Islet of Langerhans (tissue), 1 donor: ENCODE measurements around the gene TRPV2.
"Not testable (repeated sequence)": the region's sequence is repeated elsewhere in the genome, so short reads cannot be mapped to it uniquely, and the experiment has no call there.

Source experiments
- FAIRE-seq: peaks from one replicate; lab custom pipeline; 2011; peaks lifted over from hg19 to GRCh38; lab: Jason Lieb, UNC

The TRPV2 gene

DNA sequence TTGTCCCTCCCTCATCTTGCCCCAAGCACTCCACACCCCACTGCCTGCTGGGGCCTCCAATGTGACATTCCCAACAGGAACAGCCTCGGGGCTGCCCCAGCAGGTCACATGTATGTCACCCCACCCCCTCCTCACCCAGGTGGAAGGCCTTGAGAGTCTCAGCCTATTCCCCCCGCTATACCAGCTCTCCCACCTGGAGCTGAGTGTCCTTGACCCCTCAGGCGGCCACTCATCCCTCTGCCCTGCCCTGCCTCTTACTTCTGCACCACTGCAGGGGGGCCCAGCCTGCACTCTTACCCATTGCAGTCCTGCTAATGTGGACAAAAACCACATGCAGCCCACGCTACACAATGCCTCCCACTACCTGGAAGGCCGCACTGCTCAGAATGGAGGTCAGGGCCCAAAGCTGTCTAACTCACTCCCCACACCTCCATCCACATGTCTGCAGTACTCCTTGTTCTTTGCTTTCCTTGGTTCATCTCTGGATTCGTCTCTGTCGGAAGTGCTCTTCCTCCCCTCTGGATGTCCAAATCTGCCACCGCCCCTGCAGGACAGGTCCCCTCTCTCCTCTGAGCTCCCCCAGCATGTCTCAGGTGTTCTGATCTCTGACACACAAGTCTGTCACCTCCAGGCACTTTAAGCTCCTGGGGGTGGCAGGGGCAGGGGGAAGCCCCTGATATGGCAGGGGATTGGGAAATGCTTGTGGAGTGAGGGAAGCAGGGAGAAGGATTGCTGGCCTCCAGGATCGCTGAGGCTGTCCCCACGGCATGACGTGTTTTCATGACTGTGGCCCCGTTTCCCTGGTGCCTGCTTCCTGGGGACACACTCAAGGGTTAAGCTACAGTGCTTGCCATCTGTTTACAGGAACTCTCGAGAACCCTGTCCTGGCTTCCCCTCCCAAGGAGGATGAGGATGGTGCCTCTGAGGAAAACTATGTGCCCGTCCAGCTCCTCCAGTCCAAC is 20.8 kb downstream of the TRPV2 start:
- FAIRE-seq: no peak

DNA sequence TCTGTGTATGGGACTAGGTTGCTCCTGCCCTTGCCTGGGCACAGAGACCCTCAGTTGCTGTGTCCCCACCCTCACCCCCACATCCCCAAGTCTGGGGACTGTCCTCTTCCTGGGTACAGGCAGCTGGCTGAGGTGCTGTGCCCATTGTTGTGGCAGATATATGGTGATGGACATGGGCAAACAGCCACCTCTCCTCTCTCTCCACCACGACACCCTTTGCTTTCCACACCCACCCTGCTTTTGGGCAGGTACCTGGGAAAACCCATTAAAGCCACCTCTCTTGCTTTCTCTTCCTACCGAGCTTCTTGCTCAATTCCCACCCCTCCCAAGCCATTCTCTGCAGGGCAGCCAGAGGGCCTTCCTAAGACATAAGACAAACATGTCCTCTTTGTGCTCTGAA is 21.7 kb downstream of the TRPV2 start:
- no peak for FAIRE-seq

DNA sequence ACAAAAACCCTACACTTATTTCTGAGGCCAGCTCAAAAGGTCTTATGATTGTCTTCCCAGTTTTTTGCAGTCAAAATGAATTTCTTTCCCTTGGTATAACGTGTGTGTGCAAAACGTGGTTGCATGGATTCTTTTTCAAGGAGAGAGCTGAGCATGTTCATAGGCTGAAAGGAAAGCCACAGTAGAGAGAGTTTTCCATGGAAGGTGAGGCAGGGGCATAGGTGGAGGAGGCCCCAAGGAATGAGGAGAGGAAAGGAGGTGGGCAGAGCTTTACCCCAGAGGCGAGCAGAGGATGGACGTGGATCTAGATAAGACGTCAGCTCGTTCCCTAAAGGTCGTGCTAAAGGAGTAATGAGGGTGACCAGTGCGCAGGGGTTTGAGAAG is 22.8 kb downstream of the TRPV2 start:
- FAIRE-seq: no peak

DNA sequence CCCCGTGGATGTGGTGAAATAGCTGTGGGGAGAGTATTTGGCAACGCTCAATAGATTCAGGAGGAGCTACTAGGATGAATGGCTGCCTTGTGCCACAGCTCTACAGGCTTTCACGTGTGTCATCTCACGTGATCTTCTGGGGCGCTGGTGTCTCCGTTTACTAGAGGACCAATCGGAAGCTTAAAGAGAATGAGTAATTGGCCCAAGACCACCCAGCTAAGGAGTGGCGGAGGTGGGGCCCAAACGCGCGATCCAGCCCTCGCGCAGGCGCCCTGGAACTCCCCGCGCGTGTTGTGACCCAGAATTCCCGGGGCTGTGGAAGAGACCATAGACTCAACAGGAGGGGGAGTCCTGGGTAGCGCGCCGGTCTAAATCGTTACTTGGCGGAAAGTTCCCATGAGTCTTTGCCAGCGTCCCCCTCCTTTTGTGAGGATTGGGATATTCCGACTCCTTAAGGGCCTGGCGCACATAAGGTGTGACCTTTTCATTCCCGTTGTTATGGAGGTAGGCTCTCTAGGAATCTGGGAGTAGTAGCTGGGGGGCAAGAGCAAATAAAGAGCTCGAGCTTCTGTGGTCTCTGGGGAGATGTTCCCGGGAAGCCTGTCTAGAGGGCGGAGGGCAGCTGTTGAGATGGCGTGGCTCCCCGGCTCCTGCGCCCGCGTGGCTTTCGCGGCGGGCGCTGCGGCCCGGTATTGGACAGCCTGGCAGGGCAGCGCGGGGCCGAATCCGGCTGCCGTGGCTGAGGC is 23.4 kb downstream of the TRPV2 start:
- peak; percentile 30 for FAIRE-seq

DNA sequence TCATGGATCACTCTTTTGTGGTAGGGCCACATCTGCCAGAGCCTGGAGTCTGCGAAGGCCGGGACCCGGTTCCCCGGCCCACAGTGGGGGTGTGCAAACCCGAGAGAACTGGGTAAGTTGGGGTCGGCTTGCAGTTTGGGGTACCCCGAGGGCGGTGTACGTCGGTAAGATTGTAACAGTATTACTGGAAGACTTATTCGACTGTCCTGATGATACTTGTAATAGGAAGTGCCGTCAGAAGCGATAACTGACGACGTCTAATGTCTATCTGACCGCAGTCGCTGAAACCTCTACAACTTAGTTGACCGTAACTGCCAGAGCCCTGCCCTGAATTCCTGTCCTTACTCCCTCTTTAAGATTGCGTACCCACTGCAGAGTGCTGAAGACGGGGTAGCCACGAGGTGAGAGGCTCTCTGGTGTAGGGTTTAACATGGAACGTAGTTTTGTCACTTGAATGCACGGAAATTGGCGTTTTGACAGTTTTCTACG is 24.0 kb downstream of the TRPV2 start:
- FAIRE-seq: no peak

DNA sequence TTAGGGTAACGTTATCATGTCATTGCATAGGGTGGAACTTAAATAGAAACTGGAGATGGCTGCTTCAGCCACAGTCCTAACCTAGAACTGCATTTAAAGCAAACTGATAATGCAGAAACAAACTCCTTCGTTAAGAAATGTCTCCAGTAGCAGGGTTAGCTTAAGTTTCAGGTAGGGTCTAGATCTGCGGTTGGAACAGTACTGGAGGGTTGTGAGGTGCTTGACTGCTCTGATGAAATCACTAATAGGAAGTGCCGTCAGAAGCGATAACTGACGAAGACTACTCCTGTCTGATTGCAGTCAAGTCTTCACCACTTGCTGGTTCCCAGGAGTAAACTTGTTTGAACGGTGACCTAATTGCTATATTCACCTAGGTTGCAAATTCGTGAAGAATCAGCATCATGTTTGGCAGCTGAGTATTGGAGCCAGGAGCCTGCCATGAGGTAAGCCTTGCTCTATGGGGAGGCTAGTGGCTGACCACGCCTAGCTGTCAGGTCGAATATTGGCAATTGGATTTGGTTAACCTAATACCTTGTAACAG is 24.5 kb downstream of the TRPV2 start:
- FAIRE-seq: no peak

DNA sequence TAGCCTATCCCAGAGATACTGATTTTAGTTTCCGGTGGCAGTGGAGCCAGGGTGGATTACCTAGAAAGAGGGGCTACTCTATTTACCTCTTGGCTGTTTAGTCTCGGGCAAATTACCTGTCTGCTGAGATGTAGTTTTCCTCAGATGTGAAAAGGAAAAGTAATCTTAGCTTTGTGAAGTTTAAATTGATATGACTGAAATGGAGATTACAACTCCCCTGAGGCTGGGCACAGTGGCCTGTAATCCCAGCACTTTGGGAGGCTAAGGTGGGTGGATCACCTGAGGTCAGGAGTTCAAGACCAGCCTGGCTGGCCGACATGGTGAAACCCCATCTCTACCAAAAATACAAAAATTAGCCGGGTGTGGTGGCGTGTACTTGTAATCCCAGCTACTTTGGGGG is 25.0 kb downstream of the TRPV2 start:
- not testable (repeated sequence) for FAIRE-seq

DNA sequence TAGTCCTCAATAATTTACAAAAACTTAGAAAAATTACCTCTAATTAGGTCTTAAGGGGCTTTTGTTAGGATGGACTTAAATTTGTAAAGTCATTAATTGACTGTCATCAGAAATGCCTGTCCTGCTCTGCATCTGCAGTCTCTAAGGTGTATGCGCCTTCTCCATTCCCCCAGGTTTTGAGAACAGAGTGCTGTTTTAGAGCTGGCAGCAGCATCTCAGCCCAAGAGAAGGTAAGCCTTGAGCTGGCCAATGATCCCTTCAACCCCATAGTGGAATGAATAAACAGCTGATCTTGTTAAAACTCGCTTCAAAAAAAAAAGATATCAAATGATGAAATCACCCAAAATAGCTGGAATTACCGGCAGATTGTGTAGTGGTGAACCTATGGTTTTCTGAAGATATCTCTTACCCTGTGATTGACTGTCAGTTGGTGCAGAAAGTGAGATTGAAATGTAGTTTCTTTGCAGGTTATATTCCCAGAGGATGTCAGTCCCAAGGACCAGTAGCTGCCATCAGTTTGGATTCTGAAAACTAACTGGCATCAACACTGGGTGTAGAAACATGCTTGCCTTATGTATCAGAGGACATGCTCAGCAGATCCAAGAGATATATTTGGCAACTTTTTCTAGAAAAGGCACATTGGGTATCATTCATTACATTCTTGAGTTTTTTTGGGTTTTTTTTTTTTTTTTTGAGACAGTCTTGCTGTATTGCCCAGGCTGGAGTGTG is 25.7 kb downstream of the TRPV2 start:
- FAIRE-seq: no peak

DNA sequence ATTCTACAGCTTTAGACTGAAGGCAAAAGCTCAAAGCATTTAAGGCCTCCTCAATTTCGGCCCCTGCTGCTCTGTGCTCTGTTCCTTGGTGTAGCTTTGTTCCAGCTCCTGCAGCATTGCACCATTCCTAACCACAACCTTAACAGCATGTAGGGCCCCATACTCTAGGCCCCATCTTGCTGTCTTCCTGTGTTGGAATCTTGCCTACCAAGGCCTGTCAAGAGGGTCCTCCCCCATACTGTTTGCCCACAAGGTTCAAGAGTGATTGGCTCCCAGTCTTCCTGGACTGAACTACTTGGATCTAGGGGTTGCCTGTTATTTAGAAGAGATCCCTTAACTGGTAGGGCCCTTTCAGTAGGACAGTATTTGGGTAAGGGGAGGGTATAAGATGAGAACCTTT is 26.8 kb downstream of the TRPV2 start:
- no peak for FAIRE-seq

DNA sequence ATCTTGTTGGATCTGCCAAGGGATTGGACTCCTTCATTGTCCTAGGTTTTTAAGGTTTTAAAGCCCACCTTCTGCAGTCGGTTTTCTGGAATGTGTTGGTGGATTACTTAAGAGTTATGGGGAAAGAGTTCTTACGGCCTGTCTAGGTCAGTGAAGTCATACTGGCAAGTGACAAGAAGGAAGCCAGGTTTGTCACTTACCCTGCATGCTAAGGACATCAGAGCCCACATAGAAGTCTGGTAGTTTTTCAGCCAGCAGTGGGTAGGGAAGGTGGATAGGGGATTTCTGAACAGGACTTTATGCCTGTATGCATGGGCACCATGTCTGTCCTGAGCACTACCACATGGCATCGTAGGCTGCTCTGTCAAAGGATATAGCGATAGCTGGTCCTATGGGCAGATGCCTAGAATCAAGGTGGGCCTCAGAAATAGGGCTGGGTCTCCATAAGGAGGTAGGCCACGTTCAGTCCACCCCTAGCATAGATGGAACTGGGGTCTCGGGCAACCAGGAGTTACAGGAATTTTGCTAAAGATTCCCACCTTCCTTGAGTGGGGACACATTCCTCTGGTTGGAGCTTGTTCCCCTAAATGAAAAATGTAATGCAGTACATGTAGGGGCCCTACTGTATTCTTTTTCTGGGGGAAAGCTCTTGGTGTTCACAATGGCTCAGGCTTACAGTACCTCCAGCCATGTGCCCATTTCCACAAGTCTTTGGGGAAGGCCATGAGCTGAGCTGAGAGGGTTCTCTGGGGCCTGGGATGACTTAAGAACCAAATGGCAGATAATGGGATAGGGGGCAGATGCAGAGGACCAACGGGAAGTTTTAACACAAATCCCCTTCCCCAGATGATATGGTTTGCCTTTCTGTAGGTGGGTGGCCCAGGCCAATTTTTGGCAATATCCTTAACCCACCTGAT is 27.5 kb downstream of the TRPV2 start:
- FAIRE-seq: no peak

DNA sequence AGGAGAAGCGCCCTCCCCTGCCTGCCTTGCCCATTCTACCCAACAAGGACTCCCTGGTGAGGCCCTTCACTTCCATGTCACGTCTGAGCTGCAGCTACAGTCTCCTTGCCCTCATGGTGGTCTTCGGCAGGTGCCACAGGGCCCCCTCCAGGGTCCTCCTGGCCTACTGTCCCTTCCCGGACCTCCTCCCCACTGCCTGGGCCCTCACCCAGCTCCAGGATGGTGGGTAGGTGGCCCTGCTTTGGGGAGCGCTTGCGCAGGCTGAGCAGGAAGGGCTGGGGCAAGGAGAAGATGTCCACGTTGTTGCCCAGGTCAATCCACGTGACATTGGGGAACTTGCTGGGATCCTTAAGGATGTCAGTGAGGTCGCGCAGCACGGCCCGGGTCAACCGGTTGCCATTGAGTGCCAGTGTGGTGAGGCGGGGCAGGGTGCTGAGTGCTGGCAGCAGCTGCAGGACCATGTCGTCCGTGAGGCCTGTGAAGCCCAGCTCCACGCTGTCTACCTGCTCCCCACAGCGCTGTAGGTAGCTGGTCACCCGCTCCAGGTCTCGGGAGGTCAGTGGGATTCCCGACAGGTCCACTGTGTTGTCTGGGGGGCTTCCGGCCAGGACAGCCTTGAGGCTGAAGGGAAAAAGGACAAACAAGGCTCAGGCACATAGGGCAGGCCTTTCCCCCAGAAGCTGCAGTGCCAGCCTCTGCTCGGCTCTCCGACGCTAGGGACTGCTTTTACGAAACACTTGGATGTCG is 28.3 kb downstream of the TRPV2 start:
- FAIRE-seq: no peak

DNA sequence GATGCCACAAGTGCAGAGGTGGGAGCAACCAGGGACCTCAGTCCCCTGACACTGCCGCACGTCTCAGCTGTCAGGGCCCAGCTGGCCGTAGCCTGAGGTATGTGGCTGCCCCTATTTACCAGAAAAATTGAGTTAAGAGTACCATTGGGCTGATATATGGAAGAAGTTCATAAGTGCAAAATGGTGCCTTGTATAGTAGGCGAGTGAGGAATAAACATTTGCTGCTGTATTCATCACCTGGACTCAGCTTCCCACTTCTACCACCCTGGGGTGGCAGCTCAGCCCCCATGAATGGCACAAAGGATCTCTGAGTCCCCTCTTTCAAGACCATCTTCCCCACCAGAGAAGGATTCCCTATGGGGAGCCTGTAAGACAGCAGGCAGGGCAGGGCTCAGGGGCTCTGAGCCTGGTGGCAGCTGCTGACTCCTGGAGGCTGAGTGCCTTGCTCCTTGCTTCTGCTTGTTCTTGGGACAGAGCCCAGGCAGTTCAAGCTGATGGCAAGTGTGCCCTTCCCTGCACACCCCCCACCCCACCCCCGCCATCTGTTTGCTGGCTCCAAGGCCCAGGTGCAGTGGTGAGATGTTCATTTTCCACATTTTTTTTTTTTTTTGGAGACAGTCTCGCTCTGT is 29.0 kb downstream of the TRPV2 start:
- FAIRE-seq: no peak

DNA sequence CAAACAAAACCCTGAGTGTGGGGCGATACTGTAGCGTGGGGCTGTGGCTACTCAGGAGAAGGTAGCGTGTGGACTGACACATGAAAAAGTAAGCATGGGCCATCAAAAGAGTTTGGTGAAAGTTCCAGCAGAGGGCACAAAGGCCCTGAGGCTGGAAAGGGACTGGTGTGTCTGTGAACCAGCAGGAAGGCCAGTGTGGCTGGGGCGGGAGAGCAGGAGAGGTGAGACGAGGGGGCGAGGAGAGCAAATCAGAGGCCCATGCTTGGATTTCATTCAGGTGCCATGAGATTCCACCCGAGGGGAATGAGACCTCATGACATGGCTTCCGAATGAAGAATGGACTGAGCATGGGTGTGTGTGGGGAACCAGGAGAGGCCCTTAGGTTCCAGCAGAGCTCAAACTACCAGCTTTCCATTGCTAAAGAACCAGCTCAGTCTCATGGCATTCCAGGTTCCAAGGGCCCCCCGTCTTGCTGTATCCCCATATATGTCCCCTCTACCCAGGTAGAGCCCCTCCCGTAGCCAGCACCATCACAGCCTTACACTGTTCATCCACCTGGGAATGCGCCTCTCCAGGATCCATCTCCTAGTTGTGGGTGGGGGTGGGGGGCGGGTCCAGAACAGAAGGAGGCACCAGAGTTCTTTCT is 31.1 kb downstream of the TRPV2 start:
- no peak for FAIRE-seq

DNA sequence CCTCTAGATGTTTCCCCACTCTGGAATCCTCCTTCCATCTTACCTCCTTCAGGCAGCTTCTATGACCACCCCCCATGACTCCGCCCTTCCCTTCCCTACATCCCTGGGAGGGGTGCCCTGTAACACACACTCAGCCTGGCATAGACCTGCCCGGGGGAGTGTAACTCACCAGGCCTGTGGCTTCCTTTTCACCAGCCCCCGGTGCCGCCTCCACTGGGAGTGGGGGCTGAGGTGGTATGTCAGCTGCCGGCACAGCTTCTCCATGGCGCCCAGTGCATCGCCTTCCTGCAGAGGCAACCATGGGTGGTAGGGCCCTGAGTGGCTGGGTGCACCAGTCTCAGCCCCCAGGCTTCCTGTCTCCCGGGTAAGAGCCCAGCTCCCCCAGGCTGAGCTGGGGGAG is 32.3 kb downstream of the TRPV2 start:
- no peak for FAIRE-seq

DNA sequence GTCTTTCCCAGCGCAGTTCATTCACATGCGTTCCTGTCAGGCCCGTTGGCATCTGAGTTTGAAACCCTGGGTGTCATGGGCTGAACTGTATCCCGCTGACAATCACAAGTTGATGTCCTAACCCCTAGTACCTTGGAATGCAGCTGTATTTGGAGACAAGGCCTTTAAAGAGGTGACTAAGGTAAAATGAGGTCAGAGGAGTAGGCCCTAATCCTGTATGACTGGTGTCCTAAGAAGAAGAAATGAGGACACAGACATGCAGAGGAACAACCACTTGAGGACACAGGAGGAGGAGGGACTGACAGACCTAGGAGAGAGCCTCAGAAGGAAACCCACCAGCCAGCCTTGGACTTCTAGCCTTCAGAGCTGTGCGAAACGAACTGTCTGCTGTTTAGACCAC is 33.1 kb downstream of the TRPV2 start:
- FAIRE-seq: no peak

DNA sequence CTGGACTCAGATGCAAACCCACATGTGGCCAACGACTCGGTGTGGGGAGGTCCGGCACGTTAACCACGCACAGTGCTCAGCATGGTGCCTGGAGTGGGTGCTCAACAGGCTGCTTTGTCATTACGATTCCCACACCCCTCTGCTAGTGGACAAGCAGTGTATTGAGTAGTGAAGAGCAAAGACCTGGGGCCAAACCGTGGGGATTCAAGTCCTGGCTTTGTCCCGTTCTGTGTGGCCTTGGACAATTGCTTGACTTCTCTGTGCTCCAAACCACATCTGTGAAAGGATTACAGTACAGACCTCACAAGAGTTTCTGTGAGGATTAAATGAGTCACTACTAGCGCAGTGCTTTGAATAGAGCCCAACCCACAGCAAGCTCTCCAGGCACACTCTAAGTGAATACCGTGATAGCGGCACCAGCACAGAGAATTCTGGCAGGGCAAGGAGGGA is 33.8 kb downstream of the TRPV2 start:
- FAIRE-seq: no peak

DNA sequence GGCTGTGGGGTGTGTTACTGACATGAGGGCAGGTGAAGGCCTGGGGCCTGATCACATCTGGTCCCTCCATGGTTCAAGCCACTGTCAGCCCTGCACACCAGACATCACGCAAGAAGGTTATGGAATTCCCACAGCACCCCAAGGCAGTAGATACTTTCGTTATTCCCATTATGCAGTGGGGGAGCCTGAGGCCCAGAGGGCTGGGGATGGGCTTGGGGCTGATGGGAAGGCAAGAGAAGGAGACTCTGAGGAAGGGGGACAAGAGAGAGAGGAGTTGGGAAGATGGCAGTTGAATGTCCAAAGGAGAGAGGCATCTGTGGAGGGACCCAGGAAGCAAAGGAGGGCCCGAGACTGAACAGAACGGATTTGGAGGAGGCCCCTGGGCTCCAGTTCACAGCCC is 34.7 kb downstream of the TRPV2 start:
- no peak for FAIRE-seq

DNA sequence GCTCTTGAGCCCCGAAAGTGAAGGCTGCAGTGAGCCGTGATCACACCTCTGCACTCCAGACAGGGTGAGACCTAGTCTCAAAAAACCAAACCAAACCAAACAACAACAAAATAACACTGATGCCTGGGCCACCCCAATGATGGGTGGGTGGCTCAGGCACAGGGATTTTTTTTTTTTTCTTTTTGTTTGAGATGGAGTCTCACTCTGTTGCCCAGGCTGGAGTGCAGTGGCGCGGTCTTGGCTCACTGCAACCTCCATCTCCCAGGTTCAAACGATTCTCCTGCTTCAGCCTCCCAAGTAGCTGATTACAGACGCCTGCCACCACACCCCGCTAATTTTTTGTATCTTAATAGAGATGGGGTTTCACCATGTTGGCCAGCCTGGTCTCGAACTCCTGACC is 36.9 kb downstream of the TRPV2 start:
- not testable (repeated sequence) for FAIRE-seq

DNA sequence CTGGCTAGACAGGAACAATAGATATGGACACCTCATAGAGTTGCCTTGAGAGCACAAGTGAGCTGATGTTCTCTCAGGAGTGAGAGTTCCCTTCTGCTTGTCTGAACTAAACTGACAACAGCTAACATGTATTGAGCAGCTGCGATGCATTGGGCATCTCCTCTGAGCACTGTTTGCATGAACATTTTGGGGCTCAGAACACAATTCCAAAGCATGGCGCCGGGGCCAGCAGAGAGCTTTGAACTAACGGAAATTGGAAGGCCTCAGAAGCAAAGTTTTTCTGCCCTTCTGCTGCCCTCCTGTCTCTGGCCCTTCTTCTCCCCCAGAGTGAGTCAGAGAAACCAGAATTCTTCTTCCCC is 38.1 kb downstream of the TRPV2 start:
- FAIRE-seq: peak; percentile 49
